CD4-positive, CD25-positive, alpha-beta regulatory T cell (primary cell): Measurements from ENCODE around the gene PSMC1. TPM values are rescaled to one million over a fixed set of nuclear protein-coding genes. Genes with fewer than 3 reads are reported as not detected.
A peak's percentile ranks its signal among the peaks of the same experiment; 100 is the strongest.

Source experiments
- ATAC-seq, 2 donors: fragments of 150-1000 bp; cut with Tn5 transposase; one replicate each; pipeline ENCODE4 v1.10.0; 2021; ENCODE audit warnings: low read depth in 2 of 2, moderate number of reproducible peaks in 2 of 2, moderate library complexity in 1 of 2
- DNase-seq, 3 donors: peaks; one replicate each; pipeline versions ENCODE4 v3.0.0 to v3.0.0-alpha.2; 2012 to 2022; ENCODE audit warnings: mixed read lengths in 1 of 3
- H3K27ac ChIP-seq: one replicate; pipeline ENCODE4 v1.7.0; 2013; ENCODE audit warnings: mild to moderate bottlenecking, low read length; ENCODE audit not compliant: insufficient read depth, poor library complexity, severe bottlenecking
- H3K27me3 ChIP-seq: one replicate; pipeline ENCODE4 v1.7.0; 2013; ENCODE audit warnings: low read length; ENCODE audit not compliant: control insufficient read depth, insufficient read depth
- H3K36me3 ChIP-seq: one replicate; pipeline ENCODE4 v1.7.0; 2013; ENCODE audit warnings: mild to moderate bottlenecking, low read length, moderate library complexity; ENCODE audit not compliant: control insufficient read depth, insufficient read depth
- H3K4me1 ChIP-seq: 2 replicates; pipeline ENCODE4 v1.7.0; 2013; ENCODE audit warnings: mild to moderate bottlenecking, low read length; ENCODE audit not compliant: insufficient read depth, control insufficient read depth, poor library complexity, severe bottlenecking
- H3K4me3 ChIP-seq: one replicate; pipeline ENCODE4 v1.7.0; 2013; ENCODE audit warnings: low read depth, mild to moderate bottlenecking, low read length, moderate library complexity
- H3K9me3 ChIP-seq, 2 experiments: 1 replicate in 1 of 2; 2 replicates in 1 of 2; pipeline ENCODE4 v1.7.0; 2013; ENCODE audit warnings: low read length in 2 of 2, mild to moderate bottlenecking in 1 of 2, moderate library complexity in 1 of 2; ENCODE audit not compliant: control insufficient read depth in 2 of 2
- H3K27ac Mint-ChIP-seq, 3 donors: one replicate each; pipeline ENCODE4 v1.8.0; 2020 to 2022; ENCODE audit warnings: mild to moderate bottlenecking in 3 of 3, mixed read lengths in 3 of 3, moderate library complexity in 2 of 3
- H3K27me3 Mint-ChIP-seq: one replicate; pipeline ENCODE4 v1.8.0; 2022; ENCODE audit warnings: mild to moderate bottlenecking, mixed read lengths
- H3K36me3 Mint-ChIP-seq: one replicate; pipeline ENCODE4 v1.8.0; 2020; ENCODE audit warnings: mixed read lengths
- H3K4me1 Mint-ChIP-seq, 4 donors: one replicate each; pipeline ENCODE4 v1.8.0; 2020 to 2022; ENCODE audit warnings: mixed read lengths in 4 of 4, mild to moderate bottlenecking in 1 of 4
- H3K4me3 Mint-ChIP-seq, 4 donors: one replicate each; pipeline ENCODE4 v1.8.0; 2020 to 2022; ENCODE audit warnings: mild to moderate bottlenecking in 4 of 4, mixed read lengths in 4 of 4, moderate library complexity in 3 of 4
- H3K9me3 Mint-ChIP-seq, 7 donors: one replicate each; pipeline ENCODE4 v1.8.0; 2020 to 2022; ENCODE audit warnings: mixed read lengths in 7 of 7, mild to moderate bottlenecking in 3 of 7, moderate library complexity in 2 of 7
- polyA plus RNA-seq, 4 donors: library from polyadenylated mRNA; unstranded; fragments of 300-500 nt; fragmentation: Illumina TruSeq; gene quantifications; one replicate each; pipeline ENCODE4 v1.2.3, GENCODE V29; 2021
- total RNA-seq: library from RNA; stranded (reverse); gene quantifications from one replicate; pipeline ENCODE4 v1.2.3, GENCODE V29; 2022

The PSMC1 gene
- total and polyA plus RNA-seq, 5 donors from 2014 or later = 73.7 to 162 (median 106) TPM

DNA sequence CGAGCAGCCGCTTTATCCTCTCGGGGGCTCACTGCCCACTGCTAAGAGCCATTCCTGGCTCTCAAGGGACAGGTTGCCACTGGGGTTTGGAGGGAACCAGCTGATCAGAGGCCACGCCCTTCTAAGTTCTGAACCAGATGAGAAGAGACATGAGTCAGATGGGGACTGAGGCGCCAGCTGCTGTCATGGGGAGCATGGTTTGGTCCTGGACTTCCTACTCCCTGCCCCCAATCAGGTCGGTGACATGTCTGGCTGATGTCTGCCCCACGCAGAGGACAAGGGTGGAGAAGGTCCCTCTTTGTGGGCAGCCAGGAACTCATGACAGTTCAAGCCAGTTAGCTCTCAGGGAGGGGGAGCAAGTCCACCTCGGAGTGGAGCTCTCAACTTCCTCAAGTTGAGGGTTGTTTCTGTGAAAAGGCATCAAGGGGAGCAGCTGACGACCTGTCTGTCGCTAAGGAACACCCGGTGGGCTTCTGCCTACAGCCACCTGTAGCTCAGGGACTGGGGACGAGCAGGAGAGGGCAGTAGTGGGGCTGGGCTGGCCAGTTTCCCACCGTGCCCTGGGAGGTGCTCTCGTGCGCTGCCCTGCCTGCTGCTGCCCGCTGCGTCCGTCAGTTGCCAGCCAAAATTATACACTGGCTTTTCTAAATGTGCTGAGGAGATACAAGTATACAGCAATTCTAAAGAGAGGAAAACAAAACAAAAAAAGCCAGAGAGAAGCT, 20.5 kb downstream of the PSMC1 start:
- H3K36me3 ChIP-seq = peaks cover 42% of the 10 kb centered on the region

DNA sequence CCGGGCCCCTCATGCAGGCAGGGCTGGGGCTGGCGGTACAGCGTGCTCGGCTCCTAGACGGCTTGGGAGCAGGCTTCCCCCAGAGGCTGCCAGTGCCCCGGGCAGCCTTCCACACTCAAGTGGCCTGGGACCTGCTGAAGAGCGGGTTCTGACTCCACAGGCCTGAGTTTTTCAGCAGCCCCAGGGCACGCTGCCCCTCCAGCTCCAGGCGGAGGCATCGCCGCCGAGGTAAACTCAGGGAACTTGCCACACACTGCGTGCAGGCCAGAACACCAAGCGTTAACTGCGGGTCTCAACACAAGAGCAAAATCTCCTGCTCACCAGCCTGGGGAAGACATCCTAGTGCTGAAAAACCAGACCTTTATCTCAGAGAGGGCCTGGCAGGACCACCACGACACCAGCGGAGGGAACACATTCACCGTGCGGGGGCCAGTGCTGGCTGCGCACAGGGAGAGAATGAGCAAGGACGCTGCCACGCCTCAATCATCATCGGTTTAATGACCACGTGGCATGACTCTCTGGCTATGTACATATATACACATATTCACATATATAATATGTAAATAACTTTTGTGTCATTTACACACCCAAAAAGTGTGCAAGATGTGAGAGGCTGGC, 21.3 kb downstream of the PSMC1 start:
- Mint-ChIP-seq H3K27me3 (no peaks in the 10 kb centered on the region), H3K4me3 (no peak overlapping the region), H3K27ac (no peak overlapping the region), H3K4me1 (peaks cover 0 to 10% (median 5%) of the 10 kb centered on the region in 4 donors), H3K9me3 (no peaks in the 10 kb centered on the region), H3K36me3 (peaks cover 13% of the 10 kb centered on the region)
- DNase-seq (no peak), ATAC-seq (no peak)
- Histone ChIP-seq H3K4me3 (no peak overlapping the region), H3K36me3 (peaks cover 38% of the 10 kb centered on the region), H3K27me3 (no peaks in the 10 kb centered on the region), H3K4me1 (peaks cover 5% of the 10 kb centered on the region), H3K9me3 (no peaks in the 10 kb centered on the region), H3K27ac (no peak overlapping the region)

More for the DNA sequence above, 20.5 kb downstream of the PSMC1 start:
- ATAC-seq (no peak), DNase-seq (peak in 1 of 3 donors; percentile 24)
- H3K27ac Mint-ChIP-seq = no peak overlapping the region
- no peak overlapping the region for H3K4me3 ChIP-seq
- no peak overlapping the region for H3K4me3 Mint-ChIP-seq
- peaks cover 5% of the 10 kb centered on the region for H3K4me1 ChIP-seq
- no peaks in the 10 kb centered on the region for H3K9me3 ChIP-seq
- H3K4me1 Mint-ChIP-seq = peaks cover 0 to 10% (median 5%) of the 10 kb centered on the region in 4 donors
- no peaks in the 10 kb centered on the region for H3K27me3 ChIP-seq
- H3K27me3 Mint-ChIP-seq = no peaks in the 10 kb centered on the region
- H3K27ac ChIP-seq = no peak overlapping the region
- no peaks in the 10 kb centered on the region for H3K9me3 Mint-ChIP-seq
- H3K36me3 Mint-ChIP-seq = peaks cover 13% of the 10 kb centered on the region

DNA sequence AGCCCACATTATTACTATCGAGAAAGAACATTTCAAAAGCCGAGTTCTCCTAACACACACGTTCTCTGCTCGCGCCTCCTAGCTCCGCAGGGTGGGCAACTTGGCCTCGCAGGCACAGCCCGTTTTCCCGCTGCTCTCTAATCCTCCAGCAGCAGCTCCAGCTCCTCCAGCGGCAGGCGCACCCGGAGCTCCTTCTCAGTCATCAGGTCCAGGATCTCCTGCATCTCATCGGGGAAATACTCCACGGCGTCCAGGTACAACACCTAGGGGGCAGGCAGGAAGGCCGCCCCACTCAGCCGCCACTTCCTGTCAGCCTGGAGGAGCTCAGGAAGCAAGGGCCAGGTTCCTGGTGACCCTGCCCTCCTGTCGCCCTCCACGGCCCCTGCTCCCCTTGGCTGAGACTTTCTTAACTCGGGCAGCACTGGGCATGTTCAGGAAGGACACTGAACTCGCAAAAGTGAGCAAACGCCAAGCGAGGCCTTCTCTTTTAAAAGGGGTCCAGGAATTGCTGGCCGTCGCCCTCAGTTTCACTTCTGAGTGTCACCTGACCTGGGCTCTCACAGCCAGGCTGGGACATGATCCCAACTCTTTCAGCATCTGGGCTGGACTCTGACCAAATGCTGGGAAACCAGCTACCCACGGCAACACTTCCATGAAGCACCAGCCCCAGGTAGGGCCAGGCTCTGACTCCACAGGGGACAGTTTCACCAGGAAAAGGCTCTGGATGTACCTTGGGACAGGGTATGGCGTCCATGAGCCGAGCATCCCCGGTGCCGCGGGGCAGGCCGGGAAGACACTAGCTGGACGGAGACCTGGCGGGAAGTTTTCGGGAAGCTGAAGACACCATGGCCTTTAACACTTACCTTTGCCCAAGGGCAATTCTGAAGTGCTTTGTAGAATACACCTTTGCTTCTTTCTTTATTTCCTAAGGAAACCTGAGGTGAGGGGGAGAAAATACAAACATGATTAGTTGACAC, 22.1 kb downstream of the PSMC1 start:
- DNase-seq = no peak
- H3K36me3 Mint-ChIP-seq = peaks cover 15% of the 10 kb centered on the region
- no peaks in the 10 kb centered on the region for H3K9me3 Mint-ChIP-seq
- peaks cover 0 to 10% (median 4%) of the 10 kb centered on the region in 4 donors for H3K4me1 Mint-ChIP-seq
- H3K36me3 ChIP-seq = peaks cover 32% of the 10 kb centered on the region
- H3K9me3 ChIP-seq = no peaks in the 10 kb centered on the region
- H3K27me3 ChIP-seq = no peaks in the 10 kb centered on the region
- peaks cover 5% of the 10 kb centered on the region for H3K4me1 ChIP-seq
- no peaks in the 10 kb centered on the region for H3K27me3 Mint-ChIP-seq
- no peak overlapping the region for H3K4me3 ChIP-seq
- no peak overlapping the region for H3K4me3 Mint-ChIP-seq
- H3K27ac Mint-ChIP-seq = peak overlapping the region in 1 of 3 donors; percentile 32
- no peak overlapping the region for H3K27ac ChIP-seq
- no peak for ATAC-seq

DNA sequence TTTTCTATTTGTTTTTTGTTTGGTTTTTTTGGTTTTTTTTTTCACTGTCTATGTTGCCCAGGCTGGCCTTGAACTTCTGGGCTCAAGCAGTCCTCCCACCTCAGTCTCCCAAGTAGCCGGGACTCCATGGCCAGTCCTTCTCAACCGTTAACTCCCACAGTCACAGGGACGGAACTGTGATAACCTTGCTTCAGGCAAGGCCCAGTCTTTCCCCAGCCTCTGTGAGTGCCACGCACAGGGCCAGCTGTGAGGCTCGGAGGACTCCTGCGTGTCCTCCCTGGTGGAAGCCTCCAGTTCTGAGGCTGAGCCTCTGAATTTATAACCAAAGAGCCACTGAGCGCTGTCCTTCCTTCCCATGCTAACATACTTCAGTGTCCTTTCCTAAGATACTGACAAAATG, 23.7 kb downstream of the PSMC1 start:
- no peak for DNase-seq
- no peak overlapping the region for H3K4me3 Mint-ChIP-seq
- peak overlapping the region in 1 of 3 donors; percentile 69 for H3K27ac Mint-ChIP-seq

DNA sequence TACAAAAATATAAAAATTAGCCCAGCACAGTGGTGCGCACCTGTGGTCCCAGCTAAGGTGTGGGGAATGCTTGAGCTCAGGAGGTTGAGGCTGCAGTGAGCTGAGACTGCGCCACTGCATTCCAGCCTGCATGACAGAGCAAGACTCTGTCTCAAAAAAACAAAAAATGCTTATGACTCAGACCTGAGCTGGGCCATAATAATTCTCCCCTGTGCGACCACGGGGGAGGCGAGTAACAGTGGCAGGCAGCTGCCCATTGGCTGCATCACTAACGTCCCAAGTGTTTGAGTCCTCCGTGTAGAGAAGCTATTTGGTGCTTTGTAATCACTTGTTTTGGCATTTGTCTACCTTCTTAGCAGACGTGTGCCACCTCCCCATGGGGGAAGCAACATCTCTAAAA, 24.9 kb downstream of the PSMC1 start:
- Mint-ChIP-seq H3K36me3 (peaks cover 21% of the 10 kb centered on the region), H3K4me3 (no peak overlapping the region), H3K27me3 (no peaks in the 10 kb centered on the region)

More for the DNA sequence above, 23.7 kb downstream of the PSMC1 start:
- H3K4me1 ChIP-seq = peaks cover 4% of the 10 kb centered on the region
- H3K9me3 ChIP-seq = no peaks in the 10 kb centered on the region
- H3K4me3 ChIP-seq = no peak overlapping the region
- peaks cover 0 to 6% (median 2%) of the 10 kb centered on the region in 4 donors for H3K4me1 Mint-ChIP-seq
- ATAC-seq = no peak
- H3K27me3 ChIP-seq = no peaks in the 10 kb centered on the region
- peaks cover 37% of the 10 kb centered on the region for H3K36me3 ChIP-seq
- H3K27ac ChIP-seq = no peak overlapping the region
- no peaks in the 10 kb centered on the region for H3K27me3 Mint-ChIP-seq
- H3K36me3 Mint-ChIP-seq = peaks cover 15% of the 10 kb centered on the region
- no peaks in the 10 kb centered on the region for H3K9me3 Mint-ChIP-seq

DNA sequence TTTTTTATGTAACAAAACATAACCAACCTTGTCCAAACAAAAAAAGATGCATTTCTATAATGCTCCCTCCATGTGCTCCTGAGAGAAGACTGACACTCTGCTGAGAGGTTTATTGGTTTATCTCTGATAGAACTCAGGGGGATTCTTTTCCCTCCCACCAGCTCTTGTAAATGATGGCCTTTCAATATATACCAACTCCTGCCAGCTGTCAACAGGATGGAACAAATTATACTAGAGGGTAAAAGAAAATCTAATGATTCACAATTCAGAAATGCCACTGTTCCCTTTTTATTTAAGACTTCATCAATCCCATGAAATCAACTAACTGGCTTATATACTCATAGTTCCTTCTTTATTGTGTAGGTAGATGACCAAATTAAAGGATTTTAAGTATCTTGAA, 25.4 kb downstream of the PSMC1 start:
- Histone ChIP-seq H3K9me3 (no peaks in the 10 kb centered on the region), H3K4me3 (no peak overlapping the region), H3K36me3 (peaks cover 45% of the 10 kb centered on the region), H3K27me3 (no peaks in the 10 kb centered on the region), H3K27ac (no peak overlapping the region), H3K4me1 (no peaks in the 10 kb centered on the region)
- peaks cover 20% of the 10 kb centered on the region for H3K36me3 Mint-ChIP-seq
- peak overlapping the region in 1 of 3 donors; percentile 36 for H3K27ac Mint-ChIP-seq
- H3K4me3 Mint-ChIP-seq = no peak overlapping the region
- no peaks in the 10 kb centered on the region for H3K4me1 Mint-ChIP-seq
- H3K27me3 Mint-ChIP-seq = no peaks in the 10 kb centered on the region
- no peaks in the 10 kb centered on the region for H3K9me3 Mint-ChIP-seq
- ATAC-seq (no peak), DNase-seq (no peak)

More for the DNA sequence above, 24.9 kb downstream of the PSMC1 start:
- Histone ChIP-seq H3K27me3 (no peaks in the 10 kb centered on the region), H3K36me3 (peaks cover 42% of the 10 kb centered on the region), H3K9me3 (no peaks in the 10 kb centered on the region), H3K4me1 (no peaks in the 10 kb centered on the region), H3K27ac (no peak overlapping the region), H3K4me3 (no peak overlapping the region)
- Mint-ChIP-seq H3K9me3 (no peaks in the 10 kb centered on the region), H3K4me1 (peaks cover 0 to 2% (median 0%) of the 10 kb centered on the region in 4 donors), H3K27ac (no peak overlapping the region)
- no peak for ATAC-seq
- DNase-seq = no peak

DNA sequence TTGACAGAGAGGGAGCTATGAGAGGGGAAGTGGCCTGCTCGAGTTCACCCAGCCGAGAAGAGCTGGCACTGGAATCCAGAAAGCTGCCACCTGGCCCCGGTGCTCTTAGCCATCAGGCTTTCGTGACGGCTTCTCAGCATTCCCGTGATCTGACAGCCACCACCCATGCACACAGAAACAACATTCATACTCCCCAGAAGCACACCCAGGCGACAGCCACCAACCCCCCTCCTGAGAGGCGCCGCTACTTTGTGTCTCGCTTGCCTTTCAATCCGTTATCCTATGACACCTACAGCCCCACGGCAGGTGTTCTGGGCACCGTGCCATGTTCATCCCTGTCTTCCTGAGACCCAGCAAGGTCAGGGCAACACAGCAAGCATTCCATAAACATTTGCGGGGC, 31.4 kb downstream of the PSMC1 start:
- Histone ChIP-seq H3K36me3 (peaks cover 61% of the 10 kb centered on the region), H3K9me3 (no peaks in the 10 kb centered on the region), H3K4me1 (no peaks in the 10 kb centered on the region), H3K27me3 (no peaks in the 10 kb centered on the region), H3K4me3 (no peak overlapping the region), H3K27ac (no peak overlapping the region)
- Mint-ChIP-seq H3K27me3 (no peaks in the 10 kb centered on the region), H3K27ac (no peak overlapping the region), H3K9me3 (peaks cover 0 to 2% (median 0%) of the 10 kb centered on the region in 7 donors), H3K4me1 (peaks cover 0 to 5% (median 2%) of the 10 kb centered on the region in 4 donors), H3K36me3 (peaks cover 38% of the 10 kb centered on the region), H3K4me3 (no peak overlapping the region)
- no peak for ATAC-seq
- DNase-seq = no peak
